ENCODE results near the gene BPGM.

- TF ChIP-seq CTCF (IDR thresholded peaks at IDR 0.05) (no peak), EZH2 (IDR thresholded peaks at IDR 0.05; ENCODE audit: borderline replicate concordance, insufficient read depth, low read depth, low read length, poor library complexity, severe bottlenecking) (no peak)
Observed at GRCh38 chr7:134695321-134695860, 48.7 kb downstream of the BPGM start.
